NCI-H1694 (cell line): ENCODE measurements around the gene SMO.

Source experiments
- DNase-seq: peaks from one replicate; lab custom pipeline; 2025; lab: John Stamatoyannopoulos, UW

The SMO gene

DNA sequence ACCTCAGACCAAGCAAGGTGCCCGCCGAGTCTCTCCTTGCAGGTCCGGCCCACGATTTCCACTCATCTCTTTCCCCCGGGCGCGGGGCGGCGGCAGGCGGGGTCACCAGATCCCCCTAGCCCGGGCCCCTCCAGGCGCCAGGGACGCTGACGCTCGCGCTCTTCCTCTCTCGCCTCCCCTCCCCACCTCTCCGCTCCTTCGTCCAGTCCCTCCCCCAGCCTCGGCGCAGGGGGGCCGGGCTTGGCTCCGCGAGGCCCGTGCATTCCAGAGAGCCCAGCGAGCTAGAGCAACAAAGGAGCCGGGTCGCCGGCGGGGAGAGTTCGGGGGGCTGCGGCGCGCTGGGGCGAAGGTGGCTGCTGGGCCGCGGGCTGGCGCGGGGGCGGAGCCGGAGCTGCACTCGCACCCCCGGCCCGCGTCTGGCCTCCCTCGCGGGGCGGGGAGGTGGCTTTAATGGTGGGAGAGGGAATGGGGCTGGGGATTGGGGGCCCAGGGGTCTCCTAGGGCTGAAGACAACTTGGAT is at the start of gene SMO:
Gene SMO, plus strand, starts transcription at position 262 of the 520 bp plus-strand sequence. CDS start 519 bp downstream, outside the sequence.
- no peak for DNase-seq

DNA sequence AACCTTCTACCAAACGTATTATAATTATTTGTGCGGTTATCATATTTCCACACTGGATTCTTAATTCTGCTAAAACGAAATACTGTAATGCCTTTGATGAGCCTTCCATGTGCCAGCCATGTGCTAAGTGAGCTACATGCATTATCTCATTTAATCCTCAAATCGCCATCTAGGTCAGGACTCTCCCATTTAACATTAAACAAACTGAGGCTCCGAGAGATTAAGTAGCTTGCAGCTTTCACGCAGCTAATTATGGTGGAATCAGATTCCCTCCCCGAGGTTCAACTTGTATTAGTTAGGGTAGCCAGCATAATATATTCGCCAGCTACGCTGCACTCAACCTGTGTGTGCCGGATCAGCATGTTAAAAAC is 44.7 kb upstream of the SMO start:
- DNase-seq: no peak

- peak; percentile 44 for DNase-seq
Observed at GRCh38 chr7:129144095-129144833, 44.2 kb upstream of the SMO start, which contains the start of gene TSPAN33. TSS of gene TSPAN33 (plus strand) at chr7:129144707. CDS start at chr7:129144981, 274 bp downstream.

DNA sequence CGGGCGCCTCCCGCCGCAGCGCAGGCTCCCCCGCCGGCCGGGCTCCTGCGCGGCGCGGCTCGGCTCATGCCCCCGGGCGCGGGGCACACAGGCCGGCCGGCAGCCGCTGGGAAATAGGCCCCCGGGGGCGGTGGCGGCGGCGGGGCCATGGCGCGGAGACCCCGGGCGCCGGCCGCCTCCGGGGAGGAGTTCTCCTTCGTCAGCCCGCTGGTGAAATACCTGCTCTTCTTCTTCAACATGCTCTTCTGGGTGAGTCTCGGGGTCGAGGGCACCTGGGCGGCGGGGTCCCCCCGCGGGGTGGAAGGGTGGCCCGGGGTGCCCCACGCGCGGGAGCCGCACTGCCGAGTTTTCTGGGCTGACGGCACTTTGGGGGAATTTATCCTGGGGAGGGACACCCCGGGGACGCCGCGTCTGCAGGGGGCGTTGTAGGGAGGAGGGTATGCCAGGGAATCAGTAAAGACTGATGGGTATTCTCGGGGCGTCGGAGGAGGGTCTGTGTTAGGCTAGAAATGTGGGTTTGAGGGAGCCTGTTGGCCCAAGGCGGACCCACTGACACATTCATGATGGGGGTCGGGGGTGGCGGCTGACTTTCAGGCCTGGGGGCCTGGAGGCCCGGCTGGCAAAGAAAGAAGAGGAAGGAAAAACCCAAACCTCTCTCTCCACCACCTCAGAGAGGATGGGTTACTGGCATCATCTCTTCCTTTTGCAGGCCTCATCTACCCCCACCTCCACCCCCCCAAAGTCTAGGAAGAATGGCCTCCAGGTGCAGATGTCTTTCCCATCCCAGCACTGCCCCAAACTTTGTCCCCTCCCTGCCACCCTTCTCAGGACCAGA is 43.4 kb upstream of the SMO start:
- DNase-seq: no peak

GRCh38 chr7:129146237-129146979 is 42.0 kb upstream of the SMO start:
- no peak for DNase-seq

DNA sequence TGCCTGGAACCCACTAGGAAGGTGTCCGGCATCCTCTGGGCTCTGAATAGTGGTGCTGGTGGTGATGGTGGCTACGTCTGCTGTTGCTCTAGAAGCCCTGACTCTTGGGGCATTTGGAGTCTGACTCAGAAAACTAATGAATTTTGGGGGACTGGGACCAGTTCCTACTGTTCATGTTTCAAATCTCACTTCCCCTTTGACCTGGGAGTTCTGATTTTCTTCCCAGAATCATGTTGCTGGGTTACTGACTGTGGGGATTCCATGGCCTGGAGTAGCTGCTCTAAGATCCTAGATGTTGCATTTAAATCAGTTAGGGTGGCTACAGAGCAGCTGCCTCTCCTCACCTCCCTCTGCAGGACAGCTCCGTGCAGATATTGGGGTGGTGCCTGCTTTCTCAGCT is 40.7 kb upstream of the SMO start:
- no peak for DNase-seq

GRCh38 chr7:129149511-129149910 is 38.9 kb upstream of the SMO start:
- no peak for DNase-seq

DNA sequence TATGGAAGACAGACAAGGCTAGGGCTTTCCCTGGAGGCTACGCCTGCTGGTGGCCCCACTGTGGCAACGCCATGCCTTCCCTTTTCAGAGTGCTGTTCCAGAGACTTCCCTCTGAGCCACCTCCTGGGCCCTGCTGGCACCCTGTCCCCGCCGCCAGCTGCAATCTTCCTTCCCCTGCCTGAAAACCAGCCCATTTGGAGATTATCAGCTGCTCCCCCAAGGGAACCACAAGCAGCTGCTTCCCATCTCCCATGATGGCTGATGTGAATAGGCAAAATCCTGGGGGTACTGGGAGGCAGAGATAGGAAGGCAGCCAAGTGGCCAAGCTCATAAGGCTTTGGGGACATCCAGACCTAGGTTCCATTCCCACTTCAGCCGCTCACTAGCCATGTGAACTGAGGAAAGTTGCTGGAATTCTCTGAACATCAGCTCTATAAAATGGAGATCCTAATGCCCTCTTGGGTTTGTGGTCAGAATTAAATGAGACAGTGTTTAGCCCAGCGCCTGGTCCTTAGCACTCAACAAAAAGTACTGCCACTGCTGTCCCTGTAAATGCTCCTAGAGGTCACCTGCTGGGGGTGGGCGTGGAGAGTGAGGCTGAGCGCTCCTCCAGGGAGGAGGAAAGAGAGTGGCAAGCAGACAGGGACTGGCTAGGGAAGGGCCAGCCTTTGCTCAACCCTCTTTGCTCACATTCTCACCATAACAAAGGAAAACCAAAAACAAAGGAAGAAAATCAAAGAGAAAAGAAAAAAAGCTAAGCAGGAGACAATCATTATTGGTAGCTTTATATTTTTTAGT is 38.0 kb upstream of the SMO start:
- no peak for DNase-seq

DNA sequence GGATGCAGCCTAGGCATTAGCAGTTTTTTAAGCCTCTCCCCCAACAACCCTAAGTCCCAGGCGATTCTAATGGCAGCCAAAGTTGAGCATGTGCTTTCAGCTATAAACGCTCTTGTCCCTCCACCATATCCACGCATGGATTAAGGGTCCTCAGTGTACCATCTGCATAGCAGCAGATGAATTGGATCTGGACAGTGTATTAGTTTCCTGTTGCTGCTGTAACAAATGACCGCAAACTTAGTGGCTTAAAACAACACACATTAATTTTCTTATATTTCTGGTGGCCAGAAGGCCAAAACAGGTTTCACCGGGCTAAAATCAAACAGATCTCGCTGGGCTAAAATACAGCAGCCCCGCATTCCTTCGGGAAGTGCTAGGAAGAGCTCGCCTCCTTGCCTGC is 30.8 kb upstream of the SMO start:
- no peak for DNase-seq

- DNase-seq: no peak
Observed at GRCh38 chr7:129159539-129159938, 28.9 kb upstream of the SMO start.

GRCh38 chr7:129160161-129160905 is 28.1 kb upstream of the SMO start:
- no peak for DNase-seq

- no peak for DNase-seq
Observed at GRCh38 chr7:129161524-129162225, 26.8 kb upstream of the SMO start.

GRCh38 chr7:129162732-129163131 is 25.7 kb upstream of the SMO start:
- no peak for DNase-seq

- DNase-seq: peak; percentile 68
Observed at GRCh38 chr7:129163875-129164544, 24.4 kb upstream of the SMO start.

DNA sequence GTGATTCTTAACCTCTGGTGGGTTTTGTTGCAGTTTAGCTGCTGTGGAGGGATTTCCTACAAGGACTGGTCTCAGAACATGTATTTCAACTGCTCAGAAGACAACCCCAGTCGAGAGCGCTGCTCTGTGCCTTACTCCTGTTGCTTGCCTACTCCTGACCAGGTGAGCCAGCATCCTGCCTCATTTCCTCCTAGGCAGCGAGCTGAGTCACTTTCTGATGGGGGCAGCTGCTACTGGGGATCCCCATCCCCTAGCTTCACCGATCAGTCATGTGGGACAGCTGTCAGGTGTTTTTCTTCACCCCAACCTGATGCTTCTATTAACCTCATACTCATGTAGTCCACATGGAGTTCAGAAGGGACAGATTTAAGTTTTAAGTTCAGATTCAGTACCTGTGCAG is 21.7 kb upstream of the SMO start:
- no peak for DNase-seq

GRCh38 chr7:129167817-129168216 is 20.6 kb upstream of the SMO start:
- peak; percentile 74 for DNase-seq

DNA sequence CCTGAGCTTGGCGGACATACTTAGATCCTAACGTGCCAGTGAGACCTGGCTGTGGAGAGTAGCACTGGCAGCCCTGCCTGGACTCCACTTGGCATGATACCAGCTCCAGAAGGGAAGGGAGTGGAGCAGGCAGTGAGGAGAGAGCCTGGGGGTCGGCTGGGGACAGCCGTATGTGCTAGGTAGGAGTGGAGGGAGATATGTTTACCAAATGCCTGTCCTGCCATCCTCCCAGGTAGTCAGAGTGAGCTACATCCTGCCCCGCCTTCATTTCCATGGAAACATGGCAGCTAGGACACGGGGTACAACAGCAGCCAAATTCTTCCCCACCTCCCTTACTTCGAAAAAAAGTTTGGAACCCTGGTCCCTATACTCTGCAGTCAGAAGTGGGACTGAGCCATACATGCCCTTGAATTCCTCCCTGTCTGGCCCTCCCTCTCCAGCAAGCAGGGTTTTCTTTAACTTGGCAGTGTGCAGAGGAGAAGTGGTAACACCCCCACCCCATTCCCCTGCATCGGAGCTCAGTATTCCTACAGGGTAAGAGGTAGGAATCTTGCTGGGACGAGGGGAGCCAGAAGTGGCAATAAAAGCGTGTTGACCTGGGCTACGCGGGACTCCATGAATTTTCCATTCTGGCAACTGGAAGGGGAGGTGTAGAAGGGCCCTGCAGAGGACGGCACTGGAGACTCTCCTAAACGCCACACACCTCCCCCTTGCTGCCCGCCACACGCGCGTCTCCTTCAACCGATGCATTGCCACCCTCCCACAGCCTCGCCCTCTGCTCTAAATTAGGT is 20.0 kb upstream of the SMO start:
- DNase-seq: peak; percentile 81

GRCh38 chr7:129169171-129169671 is 19.2 kb upstream of the SMO start:
- no peak for DNase-seq
